GM12875 (cell line): ENCODE data around the gene STRADA.

Source experiments
- H3K4me3 ChIP-seq: one replicate; pipeline ENCODE4 v1.5.1; 2011; ENCODE audit warnings: low read depth, low read length, control low read depth
- TF ChIP-seq, protein P1 (sequence below): IDR thresholded peaks from 2 replicates; pipeline ENCODE4 v1.5.1; 2011; ENCODE audit warnings: low read depth, mild to moderate bottlenecking, control low read depth, inconsistent platforms, low read length, moderate library complexity, borderline replicate concordance; ENCODE audit not compliant: insufficient read depth

Gene STRADA

DNA sequence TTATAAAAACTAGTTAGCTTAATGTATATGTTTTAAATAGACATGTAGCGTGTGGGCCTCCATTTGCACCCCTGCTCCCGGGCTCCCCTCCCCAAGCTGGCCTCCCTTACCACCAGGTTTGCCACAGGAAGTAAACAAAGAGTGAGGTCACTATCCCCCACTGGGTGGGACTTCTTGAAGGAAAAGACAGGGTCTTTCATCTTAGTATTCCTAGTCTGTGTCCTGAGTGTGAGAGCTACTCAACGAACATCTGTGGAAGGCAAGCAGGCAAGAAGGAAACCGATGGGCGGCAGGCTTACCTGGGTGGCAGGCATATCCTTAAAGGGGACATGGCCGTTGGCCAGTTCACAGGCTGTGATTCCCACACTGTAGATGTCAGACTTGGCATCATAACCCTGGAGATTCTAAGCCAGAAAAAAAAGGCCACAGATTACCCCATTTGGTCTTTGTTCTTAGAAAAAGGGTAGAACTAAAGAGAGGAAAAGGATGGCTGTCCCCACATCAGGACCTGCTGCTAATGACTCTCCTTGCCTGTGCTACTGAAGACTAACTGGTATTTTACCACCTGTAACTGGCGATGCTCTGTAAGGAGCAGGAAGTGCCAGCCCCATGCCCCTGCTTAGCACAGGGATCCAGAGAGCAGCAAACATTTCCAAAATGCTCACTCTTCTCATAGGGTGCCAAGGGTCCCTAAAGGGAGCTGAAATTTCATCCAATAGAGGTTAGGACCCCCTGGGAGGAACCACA, 35.1 kb downstream of the STRADA start:
- no peak overlapping the region for H3K4me3 ChIP-seq
- TF ChIP-seq, protein P1, sequence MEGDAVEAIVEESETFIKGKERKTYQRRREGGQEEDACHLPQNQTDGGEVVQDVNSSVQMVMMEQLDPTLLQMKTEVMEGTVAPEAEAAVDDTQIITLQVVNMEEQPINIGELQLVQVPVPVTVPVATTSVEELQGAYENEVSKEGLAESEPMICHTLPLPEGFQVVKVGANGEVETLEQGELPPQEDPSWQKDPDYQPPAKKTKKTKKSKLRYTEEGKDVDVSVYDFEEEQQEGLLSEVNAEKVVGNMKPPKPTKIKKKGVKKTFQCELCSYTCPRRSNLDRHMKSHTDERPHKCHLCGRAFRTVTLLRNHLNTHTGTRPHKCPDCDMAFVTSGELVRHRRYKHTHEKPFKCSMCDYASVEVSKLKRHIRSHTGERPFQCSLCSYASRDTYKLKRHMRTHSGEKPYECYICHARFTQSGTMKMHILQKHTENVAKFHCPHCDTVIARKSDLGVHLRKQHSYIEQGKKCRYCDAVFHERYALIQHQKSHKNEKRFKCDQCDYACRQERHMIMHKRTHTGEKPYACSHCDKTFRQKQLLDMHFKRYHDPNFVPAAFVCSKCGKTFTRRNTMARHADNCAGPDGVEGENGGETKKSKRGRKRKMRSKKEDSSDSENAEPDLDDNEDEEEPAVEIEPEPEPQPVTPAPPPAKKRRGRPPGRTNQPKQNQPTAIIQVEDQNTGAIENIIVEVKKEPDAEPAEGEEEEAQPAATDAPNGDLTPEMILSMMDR = no peak

DNA sequence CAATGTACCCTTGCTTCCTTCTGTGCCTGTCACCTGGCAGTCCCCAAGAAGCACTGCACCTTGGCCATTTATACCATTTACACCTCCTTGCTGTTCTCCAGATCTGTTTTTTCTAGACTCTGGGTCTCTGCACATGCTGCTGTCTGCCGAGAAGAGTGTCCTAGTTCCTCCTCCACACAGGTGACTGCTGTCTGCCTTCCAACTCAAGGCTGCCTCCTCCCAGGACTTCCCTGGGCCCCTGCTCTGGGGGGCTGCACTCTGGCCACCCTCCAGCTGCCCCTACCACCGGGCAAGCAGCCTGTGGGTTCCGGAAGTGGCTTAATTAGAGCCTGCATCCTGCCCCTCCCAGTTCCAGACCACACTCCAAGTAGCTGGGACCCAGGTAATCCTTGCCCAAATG, 35.9 kb downstream of the STRADA start:
- no peak overlapping the region for H3K4me3 ChIP-seq
- TF ChIP-seq, protein P1 = no peak

DNA sequence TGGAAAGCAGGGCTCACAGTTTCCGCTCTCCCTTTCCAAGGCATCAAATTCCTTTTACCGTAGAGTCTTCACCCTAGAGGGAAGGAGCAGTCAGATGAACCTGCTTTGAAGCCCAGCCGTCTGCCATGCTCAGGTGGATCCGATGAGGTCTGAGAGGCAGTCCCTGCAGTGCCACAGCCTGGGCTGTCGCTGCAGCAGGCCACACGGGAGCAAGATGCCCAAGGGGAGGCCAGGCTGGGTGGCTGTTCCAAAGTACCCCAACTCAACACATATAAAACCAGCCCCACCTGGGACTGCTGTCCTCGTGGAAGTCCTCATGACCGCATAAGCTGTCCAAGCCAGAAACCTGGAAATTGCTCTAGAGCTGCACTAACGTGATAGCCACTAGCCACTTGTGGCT, 36.8 kb downstream of the STRADA start:
- no peak overlapping the region for H3K4me3 ChIP-seq
- TF ChIP-seq, protein P1 = no peak

DNA sequence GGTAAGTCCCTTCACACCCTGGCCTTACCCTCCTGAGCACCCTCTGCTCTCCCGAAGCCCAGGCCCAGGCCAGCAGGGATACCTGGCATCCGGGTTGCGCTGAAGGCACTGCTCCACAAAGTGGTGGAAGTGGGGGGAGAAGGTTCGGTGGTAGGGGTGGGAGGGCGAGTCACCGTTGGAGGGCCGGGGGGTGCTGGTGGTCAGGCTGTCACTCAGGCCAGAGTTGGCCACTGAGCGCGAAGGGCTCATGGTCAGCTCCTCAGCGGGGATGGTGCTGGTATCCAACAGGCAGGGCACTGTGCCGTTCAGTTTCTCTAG, 37.4 kb downstream of the STRADA start:
- TF ChIP-seq, protein P1 = no peak
- H3K4me3 ChIP-seq = no peak overlapping the region

DNA sequence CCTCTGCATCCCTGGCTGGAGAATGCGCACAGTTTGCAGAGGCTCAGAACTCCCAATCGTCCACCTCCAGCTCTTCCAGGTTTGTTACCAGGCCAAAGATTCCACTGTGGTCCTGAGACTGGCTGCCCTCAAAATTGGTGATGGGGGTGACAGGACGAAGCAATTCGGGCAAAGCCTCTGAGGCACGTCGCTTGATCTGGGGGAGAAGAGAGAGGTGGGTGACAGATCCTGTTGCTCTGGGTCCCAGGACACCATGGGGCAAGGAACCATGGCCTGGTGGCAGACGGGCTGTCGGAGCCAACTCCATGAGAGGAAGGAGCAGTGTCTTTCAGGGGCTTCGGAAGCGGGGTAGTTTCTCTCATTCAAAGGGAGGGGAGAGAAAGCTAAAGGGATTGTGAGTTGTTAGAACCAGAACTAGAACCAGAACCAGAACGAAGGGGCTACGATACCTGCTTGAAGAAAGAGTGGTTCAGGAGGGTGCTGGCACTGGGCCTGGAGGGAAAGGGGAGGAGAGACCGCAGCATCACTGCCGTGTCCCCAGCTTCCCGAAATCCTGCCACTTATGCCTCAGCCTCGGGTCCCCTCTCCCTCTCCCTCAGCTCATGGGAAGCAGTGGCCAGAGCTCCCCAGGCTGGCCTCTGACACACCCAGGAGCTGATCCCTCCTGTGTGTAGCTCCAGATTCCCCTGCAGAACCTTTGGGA, 37.9 kb downstream of the STRADA start:
- TF ChIP-seq, protein P1 = no peak
- no peak overlapping the region for H3K4me3 ChIP-seq

DNA sequence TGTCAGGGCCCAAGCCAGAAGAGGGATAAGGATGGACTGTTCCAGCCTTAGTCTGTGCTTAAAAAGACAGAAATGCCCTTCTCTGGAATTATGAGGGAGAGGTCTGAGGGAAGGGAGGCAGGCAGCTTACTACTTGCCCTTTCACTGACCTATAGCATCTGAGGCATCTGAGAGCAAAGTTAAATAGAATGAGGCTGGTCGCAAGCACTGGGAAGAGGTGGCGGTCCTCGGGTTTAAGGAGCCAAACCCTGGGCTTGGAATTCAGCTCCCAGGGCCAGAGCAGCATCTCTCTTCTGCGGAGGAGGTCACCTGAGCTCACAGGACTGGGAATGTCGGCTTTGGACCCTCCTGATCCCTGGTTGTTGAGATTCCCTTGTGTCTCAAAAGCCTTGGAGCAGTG, 38.6 kb downstream of the STRADA start:
- TF ChIP-seq, protein P1 = no peak
- H3K4me3 ChIP-seq = no peak overlapping the region

DNA sequence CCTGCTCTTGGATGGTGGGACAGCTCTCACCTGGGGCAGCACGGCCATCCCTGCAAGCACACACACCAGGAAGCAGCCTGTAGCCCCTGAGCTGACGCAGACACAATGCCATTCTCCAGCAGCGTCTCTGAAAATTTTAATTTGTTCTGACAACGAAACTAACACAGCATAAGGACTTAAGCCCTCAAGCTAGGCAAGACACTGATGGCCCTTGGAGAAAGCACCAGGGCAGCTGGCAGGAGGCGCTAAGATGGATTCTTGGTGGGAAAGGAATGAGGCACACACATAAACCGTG, 38.9 kb downstream of the STRADA start:
- no peak overlapping the region for H3K4me3 ChIP-seq
- TF ChIP-seq, protein P1 = no peak
